Natural killer cell (primary cell): ENCODE data around the gene POU2F1. TPM values are rescaled to one million over a fixed set of nuclear protein-coding genes. Genes with fewer than 3 reads are reported as not detected.

Source experiments
- ATAC-seq, 3 donors: fragments of 150-1000 bp in 2 of 3; fragments of 200-7000 bp in 1 of 3; cut with Tn5 transposase; 1 replicate in 1 of 3; 2 replicates in 2 of 3; pipeline ENCODE4 v1.10.0; 2021; ENCODE audit warnings: mild to moderate bottlenecking in 2 of 3, moderate library complexity in 2 of 3
- DNase-seq, 2 donors: peaks; one replicate each; pipeline versions ENCODE4 v3.0.0 to v3.0.0-alpha.2; 2013 to 2021; ENCODE audit warnings: mixed read lengths in 1 of 2
- H3K27ac ChIP-seq: one replicate; pipeline ENCODE4 v1.5.1; 2013; ENCODE audit warnings: mild to moderate bottlenecking, low read length
- H3K27me3 ChIP-seq: one replicate; pipeline ENCODE4 v1.6.1; 2013; ENCODE audit warnings: low read length; ENCODE audit not compliant: control insufficient read depth, insufficient read depth
- H3K36me3 ChIP-seq: one replicate; pipeline ENCODE4 v1.6.1; 2013; ENCODE audit warnings: low read length; ENCODE audit not compliant: control insufficient read depth, insufficient read depth
- H3K4me1 ChIP-seq: one replicate; pipeline ENCODE4 v1.6.1; 2013; ENCODE audit warnings: low read length; ENCODE audit not compliant: control insufficient read depth, insufficient read depth
- H3K4me3 ChIP-seq: one replicate; pipeline ENCODE4 v1.5.1; 2013; ENCODE audit warnings: low read length
- H3K9me3 ChIP-seq: one replicate; pipeline ENCODE4 v1.6.1; 2013; ENCODE audit warnings: low read length; ENCODE audit not compliant: control insufficient read depth, insufficient read depth
- H3K27ac Mint-ChIP-seq, 2 donors: one replicate each; pipeline ENCODE4 v1.8.0; 2022; ENCODE audit warnings: mild to moderate bottlenecking in 2 of 2, mixed read lengths in 2 of 2, moderate library complexity in 1 of 2
- H3K27me3 Mint-ChIP-seq, 2 donors: one replicate each; pipeline ENCODE4 v1.8.0; 2022; ENCODE audit warnings: low read depth in 2 of 2, mixed read lengths in 2 of 2
- H3K36me3 Mint-ChIP-seq: one replicate; pipeline ENCODE4 v1.8.0; 2022; ENCODE audit warnings: mixed read lengths
- H3K4me1 Mint-ChIP-seq, 2 donors: one replicate each; pipeline ENCODE4 v1.8.0; 2022; ENCODE audit warnings: mixed read lengths in 2 of 2
- H3K4me3 Mint-ChIP-seq: one replicate; pipeline ENCODE4 v1.8.0; 2022; ENCODE audit warnings: mild to moderate bottlenecking, moderate library complexity, mixed read lengths
- H3K9me3 Mint-ChIP-seq, 2 donors: one replicate each; pipeline ENCODE4 v1.8.0; 2022; ENCODE audit warnings: mixed read lengths in 2 of 2
- CTCF ChIP-seq: fragments of 200-600 bp; IDR thresholded peaks from one replicate; pipeline ENCODE4 v1.8.0; 2022; ENCODE audit warnings: antibody characterized with exemption
- WGBS: methylation state at CpG from one replicate; pipeline ENCODE4 v1.1.7; 2013; ENCODE audit warnings: missing lambda C conversion rate; ENCODE audit not compliant: insufficient coverage; 5-methylcytosine and 5-hydroxymethylcytosine counted together
- intact Hi-C: fragments of 100-400 bp; cut with micrococcal nuclease; formaldehyde crosslinking; loops from one replicate; pipeline ENCODE4 v1.14.2; 2022
- total RNA-seq, 4 donors: library from RNA; stranded (reverse); fragments of 120-200 nt in 1 of 4; gene quantifications; one replicate each; pipeline versions ENCODE4 v1.2.3 to v1.2.4, GENCODE V29; 2013 to 2022

Gene POU2F1
- total RNA-seq, 3 donors from 2014 or later (not counting 1 experiment from before 2014, with no cell fraction given), result 39.8 to 44.6 (median 40.9) TPM

GRCh38 chr1:167322483-167322882 is 101.8 kb downstream of the POU2F1 start:
- peaks cover 17 to 31% of the 10 kb centered on the region in 2 donors for H3K9me3 Mint-ChIP-seq
- Histone ChIP-seq H3K27me3 (no peaks in the 10 kb centered on the region), H3K4me1 (no peaks in the 10 kb centered on the region), H3K36me3 (peaks cover 4% of the 10 kb centered on the region), H3K4me3 (no peak overlapping the region), H3K9me3 (peaks cover 39% of the 10 kb centered on the region), H3K27ac (no peak overlapping the region)
- H3K27me3 Mint-ChIP-seq, result no peaks in the 10 kb centered on the region
- H3K4me1 Mint-ChIP-seq, result no peaks in the 10 kb centered on the region
- ATAC-seq, result no peak
- WGBS, result 98% methylated on average over 8 of the region's 8 CpGs
- peaks cover 68% of the 10 kb centered on the region for H3K36me3 Mint-ChIP-seq
- intact Hi-C loops, result no loop called here
- DNase-seq, result no peak
- no peak overlapping the region for H3K27ac Mint-ChIP-seq
- TF ChIP-seq CTCF, result no peak
- no peak overlapping the region for H3K4me3 Mint-ChIP-seq

GRCh38 chr1:167325151-167325550 is 104.5 kb downstream of the POU2F1 start:
- Mint-ChIP-seq H3K4me3 (no peak overlapping the region), H3K4me1 (peaks cover 11 to 13% of the 10 kb centered on the region in 2 donors), H3K27me3 (no peaks in the 10 kb centered on the region), H3K27ac (no peak overlapping the region), H3K9me3 (peaks cover 11 to 23% of the 10 kb centered on the region in 2 donors), H3K36me3 (peaks cover 45% of the 10 kb centered on the region)
- H3K36me3 ChIP-seq, result peaks cover 4% of the 10 kb centered on the region
- H3K9me3 ChIP-seq, result peaks cover 22% of the 10 kb centered on the region
- WGBS, result no CpG with 5 or more reads among the region's 1 CpG
- no peaks in the 10 kb centered on the region for H3K27me3 ChIP-seq
- no peak for ATAC-seq
- DNase-seq, result no peak
- TF ChIP-seq CTCF, result no peak
- H3K4me1 ChIP-seq, result no peaks in the 10 kb centered on the region
- H3K4me3 ChIP-seq, result no peak overlapping the region
- intact Hi-C loops, result no loop called here
- H3K27ac ChIP-seq, result no peak overlapping the region

- no peak for TF ChIP-seq CTCF
- H3K27ac ChIP-seq, result no peak overlapping the region
- no peak overlapping the region for H3K4me3 ChIP-seq
- peaks cover 8% of the 10 kb centered on the region for H3K9me3 ChIP-seq
- H3K9me3 Mint-ChIP-seq, result peaks cover 0 to 6% of the 10 kb centered on the region in 2 donors
- intact Hi-C loops, result no loop called here
- DNase-seq, result no peak
- no peaks in the 10 kb centered on the region for H3K27me3 Mint-ChIP-seq
- H3K27ac Mint-ChIP-seq, result no peak overlapping the region
- no peak for ATAC-seq
- H3K4me1 Mint-ChIP-seq, result peaks cover 26 to 27% of the 10 kb centered on the region in 2 donors
- 58% methylated on average over 2 of the region's 4 CpGs for WGBS
- H3K36me3 Mint-ChIP-seq, result peaks cover 13% of the 10 kb centered on the region
- peaks cover 4% of the 10 kb centered on the region for H3K36me3 ChIP-seq
- H3K4me3 Mint-ChIP-seq, result no peak overlapping the region
- H3K4me1 ChIP-seq, result no peaks in the 10 kb centered on the region
- H3K27me3 ChIP-seq, result no peaks in the 10 kb centered on the region
Observed at GRCh38 chr1:167328306-167328815, 107.7 kb downstream of the POU2F1 start.

- Mint-ChIP-seq H3K27me3 (no peaks in the 10 kb centered on the region), H3K27ac (no peak overlapping the region), H3K9me3 (peaks cover 0 to 6% of the 10 kb centered on the region in 2 donors), H3K36me3 (peaks cover 12% of the 10 kb centered on the region), H3K4me3 (no peak overlapping the region), H3K4me1 (peaks cover 26 to 27% of the 10 kb centered on the region in 2 donors)
- Histone ChIP-seq H3K27me3 (no peaks in the 10 kb centered on the region), H3K9me3 (peaks cover 3% of the 10 kb centered on the region), H3K27ac (peak overlapping the region; percentile 13), H3K4me3 (peak overlapping the region; percentile 12), H3K4me1 (no peaks in the 10 kb centered on the region), H3K36me3 (peaks cover 4% of the 10 kb centered on the region)
- DNase-seq (no peak), ATAC-seq (no peak)
- no peak for TF ChIP-seq CTCF
- intact Hi-C loops, result no loop called here
- WGBS, result 32% methylated on average over 6 of the region's 8 CpGs
Observed at GRCh38 chr1:167328816-167329483, 108.3 kb downstream of the POU2F1 start.
